Body of pancreas (tissue), 4 donors: ENCODE data around the gene GABRB1.

Experiments
- POLR2A ChIP-seq, 3 donors: fragments of 450-650 bp; IDR thresholded peaks; one replicate each; pipeline ENCODE4 v1.6.1; 2016; ENCODE audit warnings: antibody characterized with exemption in 3 of 3, mild to moderate bottlenecking in 2 of 3
- TF ChIP-seq, protein P1 (sequence below), 7 experiments: fragments of 450-650 bp in 4 of 7; fragments of 200-600 bp in 3 of 7; sonication (generic) in 3 of 7; IDR thresholded peaks; one replicate each; pipeline ENCODE4 v1.5.1; 2016 to 2019; ENCODE audit warnings: antibody characterized with exemption in 7 of 7

DNA sequence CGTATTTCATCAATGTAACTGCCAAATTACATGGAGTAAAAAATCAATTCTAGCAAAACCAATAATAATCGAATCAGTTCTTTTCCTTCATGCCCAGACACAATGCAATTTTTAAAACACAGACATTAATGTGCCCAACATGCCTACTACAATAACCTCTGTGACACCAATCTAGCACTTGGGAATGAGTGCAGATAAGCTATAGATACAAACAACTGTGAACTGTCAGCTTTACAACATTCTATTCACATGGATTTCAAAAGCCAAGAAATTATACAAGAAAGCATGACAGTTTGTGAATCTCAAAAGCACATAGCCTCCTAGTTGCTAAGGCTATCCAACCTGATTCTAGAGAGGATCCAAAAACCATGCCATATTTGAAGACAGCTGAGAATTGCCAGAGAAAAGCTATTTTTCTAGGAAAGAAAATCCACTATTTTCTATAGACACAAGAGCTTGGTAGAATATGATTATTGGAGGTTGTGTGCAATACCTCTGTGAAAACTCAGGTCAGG is 351.5 kb downstream of the GABRB1 start:
- TF ChIP-seq, protein P1, sequence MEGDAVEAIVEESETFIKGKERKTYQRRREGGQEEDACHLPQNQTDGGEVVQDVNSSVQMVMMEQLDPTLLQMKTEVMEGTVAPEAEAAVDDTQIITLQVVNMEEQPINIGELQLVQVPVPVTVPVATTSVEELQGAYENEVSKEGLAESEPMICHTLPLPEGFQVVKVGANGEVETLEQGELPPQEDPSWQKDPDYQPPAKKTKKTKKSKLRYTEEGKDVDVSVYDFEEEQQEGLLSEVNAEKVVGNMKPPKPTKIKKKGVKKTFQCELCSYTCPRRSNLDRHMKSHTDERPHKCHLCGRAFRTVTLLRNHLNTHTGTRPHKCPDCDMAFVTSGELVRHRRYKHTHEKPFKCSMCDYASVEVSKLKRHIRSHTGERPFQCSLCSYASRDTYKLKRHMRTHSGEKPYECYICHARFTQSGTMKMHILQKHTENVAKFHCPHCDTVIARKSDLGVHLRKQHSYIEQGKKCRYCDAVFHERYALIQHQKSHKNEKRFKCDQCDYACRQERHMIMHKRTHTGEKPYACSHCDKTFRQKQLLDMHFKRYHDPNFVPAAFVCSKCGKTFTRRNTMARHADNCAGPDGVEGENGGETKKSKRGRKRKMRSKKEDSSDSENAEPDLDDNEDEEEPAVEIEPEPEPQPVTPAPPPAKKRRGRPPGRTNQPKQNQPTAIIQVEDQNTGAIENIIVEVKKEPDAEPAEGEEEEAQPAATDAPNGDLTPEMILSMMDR (IDR thresholded peaks at IDR 0.05) = no peak
- no peak for TF ChIP-seq POLR2A (IDR thresholded peaks at IDR 0.05)
